Measurements from ENCODE around the gene STK32B.
"Not testable (repeated sequence)": the region's sequence is repeated elsewhere in the genome, so short reads cannot be mapped to it uniquely, and the experiment has no call there.

Gene STK32B

GRCh38 chr4:5213087-5213595, 161.9 kb downstream of the STK32B start:
- DNase-seq = no peak

DNA sequence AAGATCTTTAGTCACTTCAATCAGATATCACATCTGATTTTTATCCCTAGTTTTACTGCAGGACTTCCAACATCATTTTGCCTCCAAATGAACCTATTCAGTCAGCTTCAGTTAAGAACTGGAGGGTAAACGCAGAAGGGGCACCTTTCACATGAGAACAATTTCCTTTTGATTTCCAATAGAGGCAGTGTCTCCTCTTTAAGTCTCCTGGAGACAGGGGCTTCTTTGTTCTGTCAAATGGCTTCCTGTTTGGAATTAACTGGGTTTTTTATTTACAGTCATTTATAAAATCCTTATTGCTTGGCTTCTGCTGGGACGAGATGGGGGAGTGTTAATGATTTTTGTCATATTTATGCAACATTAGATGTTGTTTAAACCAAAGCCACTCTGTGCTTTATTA, 164.0 kb downstream of the STK32B start:
- DNase-seq = no peak

DNA sequence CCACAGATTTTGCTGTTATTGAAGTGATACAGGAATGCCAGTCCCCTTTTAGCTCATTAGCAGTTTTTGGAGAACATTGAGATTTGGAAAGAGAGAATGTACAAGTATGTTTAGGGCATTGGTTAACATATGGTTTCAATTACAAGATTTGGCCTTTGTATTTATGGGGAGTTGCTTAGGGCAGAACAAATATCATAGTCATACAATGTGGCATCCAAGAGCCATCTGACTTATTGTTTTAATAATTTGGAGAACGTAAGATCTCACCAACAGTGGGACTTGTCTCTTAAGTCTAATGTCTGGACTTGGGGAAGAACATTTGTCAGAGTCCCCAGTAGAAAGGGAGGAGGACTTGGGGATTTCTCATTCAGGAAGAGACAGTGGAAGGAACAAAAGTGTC, 166.1 kb downstream of the STK32B start:
- no peak for DNase-seq

- no peak for DNase-seq
These were observed 167.2 kb downstream of the STK32B start for GRCh38 chr4:5218376-5219069.

DNA sequence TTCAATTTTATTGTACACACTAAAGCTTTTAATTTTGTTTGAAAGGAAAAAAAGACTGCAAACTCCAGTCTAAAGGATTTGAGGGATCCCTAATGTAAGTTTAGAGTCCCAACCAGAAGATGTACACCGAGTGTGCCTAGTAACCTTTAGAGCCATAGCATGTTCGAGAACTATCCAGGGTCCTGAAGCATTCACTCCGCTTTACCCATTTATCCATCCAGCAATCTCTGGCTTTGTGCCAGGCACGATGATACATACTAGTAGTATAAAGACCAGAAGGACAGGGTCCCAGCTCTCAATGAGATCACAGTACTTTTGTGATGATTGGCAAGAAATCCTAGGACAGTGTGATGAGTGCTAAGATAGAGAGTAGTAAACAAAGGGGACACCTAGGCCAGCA, 168.7 kb downstream of the STK32B start:
- no peak for DNase-seq

GRCh38 chr4:5222047-5222446, 170.8 kb downstream of the STK32B start:
- no peak for DNase-seq

DNA sequence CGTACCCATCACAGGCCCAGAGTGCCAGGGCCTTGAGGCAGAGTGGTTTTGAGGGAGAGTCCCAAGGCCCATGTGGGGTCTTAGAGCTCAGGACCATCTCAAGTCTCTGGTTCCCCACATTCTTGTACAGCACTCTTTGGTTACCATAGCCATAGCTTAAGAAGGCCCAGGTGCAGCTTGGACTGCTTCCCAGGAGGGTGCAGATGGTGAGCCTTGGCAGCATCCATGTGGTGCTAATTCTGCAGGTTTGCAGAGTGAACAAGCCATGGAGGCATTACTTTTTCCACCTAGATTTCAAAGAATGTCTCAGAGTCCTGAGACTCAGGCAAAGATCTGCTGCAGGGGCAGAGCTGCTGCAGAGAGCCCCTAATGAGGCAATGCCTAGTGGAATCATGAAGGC, 171.7 kb downstream of the STK32B start:
- DNase-seq = no peak

GRCh38 chr4:5224340-5224739, 173.1 kb downstream of the STK32B start:
- no peak for DNase-seq

DNA sequence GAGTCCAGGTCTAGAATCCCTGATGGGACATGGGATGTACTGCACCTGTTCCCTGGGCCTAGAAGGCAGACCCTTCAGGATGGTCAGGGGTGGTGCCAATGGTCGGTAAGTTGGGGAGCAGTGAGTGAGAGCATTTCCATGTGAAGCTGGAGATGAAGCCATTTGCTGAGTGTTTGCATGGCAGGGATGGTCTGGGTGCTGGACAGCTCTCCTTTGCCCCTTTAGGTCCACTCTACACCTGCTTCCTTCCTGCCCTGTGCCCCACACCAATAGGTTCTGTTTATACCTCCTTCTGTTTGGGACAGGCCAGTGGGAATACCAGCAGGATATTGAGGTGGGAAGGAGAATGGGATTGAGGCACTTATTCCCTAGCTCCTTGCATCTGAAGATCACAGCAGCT, 181.3 kb downstream of the STK32B start:
- DNase-seq = no peak

- DNase-seq = no peak
These were observed 185.9 kb downstream of the STK32B start for GRCh38 chr4:5237086-5237660.

GRCh38 chr4:5238173-5238572, 186.9 kb downstream of the STK32B start:
- DNase-seq = no peak

DNA sequence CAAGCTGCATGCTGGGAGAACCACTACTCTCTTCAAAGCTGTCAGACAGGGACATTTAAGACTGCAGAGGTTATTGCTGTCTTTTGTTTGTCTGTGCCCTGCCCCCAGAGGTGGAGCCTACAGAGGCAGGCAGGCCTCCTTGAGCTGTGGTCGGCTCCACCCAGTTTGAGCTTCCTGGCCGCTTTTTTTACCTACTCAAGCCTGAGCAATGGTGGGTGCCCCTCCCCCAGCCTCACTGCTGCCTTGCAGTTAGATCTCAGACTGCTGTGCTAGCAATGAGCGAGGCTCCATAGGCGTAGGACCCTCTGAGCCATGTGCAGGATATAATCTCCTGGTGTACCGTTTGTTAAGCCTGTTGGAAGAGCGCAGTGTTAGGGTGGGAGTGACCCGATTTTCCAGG, 195.8 kb downstream of the STK32B start:
- DNase-seq = not testable (repeated sequence)

DNA sequence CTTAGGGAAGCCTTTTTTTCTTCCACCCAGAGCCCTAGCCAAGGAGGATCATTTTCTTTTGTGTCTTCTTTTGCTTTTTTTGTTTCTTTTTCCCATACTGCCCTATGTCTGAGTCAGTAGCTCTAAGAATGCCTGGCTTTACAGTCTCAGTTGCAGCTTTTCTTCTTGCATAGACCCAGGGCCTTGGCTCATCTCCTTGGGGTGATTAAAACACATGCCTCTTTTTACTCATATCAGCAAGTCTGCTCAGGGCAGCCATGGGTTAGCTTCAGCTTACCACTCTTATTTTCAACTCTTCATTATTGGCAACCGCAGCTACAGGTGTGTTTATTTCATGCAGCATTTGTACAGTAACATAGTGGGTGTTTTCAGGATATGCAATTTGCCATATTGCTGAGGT, 196.5 kb downstream of the STK32B start:
- DNase-seq = no peak

DNA sequence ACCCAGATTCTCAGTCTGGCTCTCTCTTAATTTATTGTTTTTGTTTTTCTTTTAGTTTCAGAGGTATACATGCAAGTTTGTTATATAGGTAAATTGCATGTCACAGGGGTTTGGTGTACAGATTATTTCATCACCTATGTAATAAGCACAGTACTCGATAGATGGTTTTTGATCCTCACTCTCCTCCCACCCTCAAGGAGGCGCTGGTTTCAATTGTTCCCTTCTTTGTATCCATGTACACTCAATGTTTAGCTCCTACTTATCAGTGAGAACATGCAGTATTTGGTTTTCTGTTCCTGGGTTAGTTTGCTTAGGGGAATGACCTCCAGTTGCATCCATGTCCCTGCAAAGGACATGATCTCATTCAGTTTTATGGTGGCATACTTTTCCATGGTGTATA, 198.4 kb downstream of the STK32B start:
- DNase-seq = no peak

DNA sequence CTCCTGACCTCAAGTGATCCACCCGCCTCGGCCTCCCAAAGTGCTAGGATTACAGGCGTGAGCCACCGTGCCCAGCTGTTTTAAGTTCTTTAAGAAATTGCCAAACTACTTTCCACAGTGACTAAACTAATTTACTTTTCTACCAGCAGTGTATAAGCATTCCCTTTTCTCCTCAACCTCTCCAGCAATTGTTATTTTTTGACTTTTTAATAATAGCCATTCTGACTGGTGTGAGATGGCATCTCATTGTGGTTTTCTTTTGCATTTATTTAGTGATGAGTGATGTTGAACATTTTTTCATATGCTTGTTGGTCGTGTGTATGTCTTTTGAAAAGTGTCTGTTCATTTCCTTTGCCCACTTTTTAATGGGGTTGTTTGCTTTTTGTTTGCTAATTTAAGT, 199.3 kb downstream of the STK32B start:
- not testable (repeated sequence) for DNase-seq

GRCh38 chr4:5256421-5256820, 205.1 kb downstream of the STK32B start:
- no peak for DNase-seq

GRCh38 chr4:5257086-5257485, 205.8 kb downstream of the STK32B start:
- DNase-seq = no peak

DNA sequence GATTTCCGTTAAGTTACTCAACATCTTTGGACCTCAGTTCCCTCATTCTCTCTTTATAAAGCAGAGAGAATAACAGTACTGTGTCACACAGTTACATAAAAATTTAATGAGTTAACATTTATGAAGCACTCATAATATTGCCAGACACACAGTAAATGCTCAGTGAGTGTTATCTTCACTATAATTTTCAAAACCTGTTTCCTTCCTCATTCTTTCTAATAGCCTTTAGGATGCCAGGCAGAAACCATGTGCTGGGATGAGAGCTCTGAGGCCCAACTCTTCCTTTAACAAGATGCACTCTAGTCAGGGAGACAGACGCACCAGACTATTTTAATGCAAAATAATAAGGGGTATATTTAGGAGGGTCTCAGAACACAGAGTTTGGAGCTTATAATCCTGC, 208.2 kb downstream of the STK32B start:
- no peak for DNase-seq

- no peak for DNase-seq
These were observed 208.8 kb downstream of the STK32B start for GRCh38 chr4:5260121-5260520.

DNA sequence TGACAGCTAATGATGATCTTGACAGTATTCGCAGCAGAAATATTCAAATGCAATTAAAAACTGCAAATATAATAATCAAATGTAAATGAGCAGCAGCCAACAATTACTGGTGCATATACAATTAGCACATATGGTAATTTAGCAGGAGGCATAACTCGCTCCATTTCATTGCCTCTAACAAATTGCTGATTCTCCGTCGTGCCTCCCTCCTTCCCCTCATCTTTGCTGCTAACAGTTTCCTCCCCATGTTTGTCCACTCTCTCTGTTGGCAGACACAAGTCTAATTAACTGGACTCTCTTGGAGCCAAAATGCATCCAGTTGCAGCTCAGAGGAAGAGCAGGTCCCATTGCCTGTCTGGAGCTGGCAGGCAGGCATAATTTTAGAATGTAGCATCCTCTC, 210.6 kb downstream of the STK32B start:
- no peak for DNase-seq

DNA sequence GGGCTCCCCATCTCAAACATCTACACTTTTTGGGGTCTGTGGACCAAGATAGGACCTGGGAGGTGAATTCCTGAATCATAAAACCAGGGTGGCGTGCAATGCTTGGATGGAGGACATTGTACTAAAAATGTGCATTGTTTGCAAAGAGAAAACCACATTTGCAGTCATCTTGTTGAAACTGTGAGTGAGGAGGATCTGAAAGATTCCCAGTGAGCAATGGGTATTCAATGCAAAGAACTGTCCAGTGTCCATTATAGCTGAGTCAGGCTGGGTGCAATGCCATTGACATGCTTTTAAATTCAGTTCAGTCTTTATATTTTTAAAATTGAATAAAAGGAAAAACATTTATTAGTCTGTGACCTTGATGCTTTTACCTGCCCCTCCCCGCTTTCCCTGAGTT, 215.7 kb downstream of the STK32B start:
- DNase-seq = no peak

DNA sequence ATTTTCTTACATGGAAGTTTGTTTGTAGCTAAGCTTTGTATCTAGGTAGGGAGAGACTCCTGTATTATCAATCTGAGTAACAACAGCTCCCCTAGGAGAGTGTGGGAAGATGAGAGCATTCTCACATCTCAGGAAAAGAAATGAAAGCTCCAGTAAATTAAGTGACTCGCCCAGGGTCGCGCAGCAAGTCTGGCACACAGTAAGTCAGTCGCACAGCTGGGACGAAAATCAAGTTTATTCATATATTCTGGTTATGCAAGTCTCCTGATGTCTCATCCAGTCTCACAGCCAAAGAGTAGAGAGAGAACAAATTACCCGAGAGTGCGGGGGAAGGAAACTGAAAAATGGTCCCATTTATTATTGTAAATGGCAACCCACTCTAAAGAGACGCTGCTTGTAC, 216.1 kb downstream of the STK32B start:
- no peak for DNase-seq

DNA sequence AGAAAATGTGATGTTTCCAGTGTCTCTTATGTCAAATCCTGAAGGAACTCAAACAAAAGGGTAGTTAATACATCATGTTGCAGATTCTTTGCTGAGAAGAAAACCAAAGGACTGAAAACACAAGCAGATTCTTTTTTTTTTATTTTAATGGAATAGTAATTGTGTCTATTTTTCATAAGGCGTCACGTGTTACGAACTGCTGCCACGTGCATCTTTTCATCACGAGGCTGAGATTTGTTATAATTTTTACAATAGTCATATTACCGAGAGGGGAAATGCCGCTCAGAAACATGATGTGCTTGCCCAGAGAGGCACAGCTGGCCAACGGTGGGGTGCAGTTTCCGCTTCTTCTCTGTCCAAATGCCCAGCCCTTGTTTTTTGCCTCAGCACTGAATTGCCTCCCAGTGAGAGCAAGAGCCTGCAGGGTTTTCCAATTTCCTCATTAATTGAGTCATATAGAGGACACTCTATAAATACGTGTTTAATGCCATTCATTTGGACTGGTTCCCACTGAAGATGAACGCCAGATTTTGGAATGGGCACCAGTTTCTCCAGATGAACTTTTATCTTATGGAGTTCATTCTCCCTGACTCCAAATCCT, 225.3 kb downstream of the STK32B start:
- no peak for DNase-seq

DNA sequence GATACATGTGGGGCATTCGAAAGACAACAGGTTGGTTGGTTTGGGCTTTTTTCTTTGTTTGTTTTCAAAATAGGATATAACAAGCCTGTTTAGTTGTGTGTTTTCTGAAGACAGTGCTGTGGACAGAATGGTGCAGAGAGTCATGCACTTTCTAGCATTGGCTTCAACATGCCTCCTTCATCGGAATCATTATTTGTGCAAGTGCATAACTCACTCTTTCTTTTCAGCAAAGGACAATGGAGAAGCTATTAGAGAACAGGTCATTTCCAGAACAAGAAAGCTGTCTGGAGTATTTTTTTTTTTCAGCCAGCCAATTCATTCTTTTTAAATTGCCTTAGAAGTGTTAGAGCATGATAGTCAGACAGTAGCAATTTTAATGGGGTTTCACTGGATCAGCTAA, 225.8 kb downstream of the STK32B start:
- DNase-seq = no peak

- DNase-seq = no peak
These were observed 226.9 kb downstream of the STK32B start for GRCh38 chr4:5278213-5278612.
